HepG2 (cell line): ENCODE data around the gene CCDC157. TPM values are rescaled to one million over a fixed set of nuclear protein-coding genes. Genes with fewer than 3 reads are reported as not detected.

Experiments used
- ATAC-seq: fragments of 200-7000 bp; cut with Tn5 transposase; 3 replicates; pipeline ENCODE4 v1.9.1; 2020; ENCODE audit warnings: mild to moderate bottlenecking, moderate library complexity
- BruUV-seq: library from RNA; stranded (reverse); fragments of 400-500 nt; replicated peaks from 2 replicates; lab custom pipeline; 2021; lab: Mats Ljungman, UMichigan
- CTCF ChIA-PET: fragments of 300-600 bp; formaldehyde crosslinking; extraction: SDS; loops from one replicate; lab custom pipeline; 2021; ENCODE audit warnings: low total read pairs, inconsistent platforms, low intra/inter-chr PET ratio; lab: Yijun Ruan, JAX
- POLR2A ChIA-PET: fragments of 350-600 bp; sonication (Branson Sonifier 250); formaldehyde crosslinking; loops from one replicate; lab custom pipeline; 2020; ENCODE audit warnings: antibody characterized with exemption, inconsistent platforms; lab: Yijun Ruan, JAX
- DNase-seq: peaks from one replicate; pipeline ENCODE4 v3.0.0-alpha.2; 2015; ENCODE audit warnings: low spot score
- FAIRE-seq: peaks from 3 replicates; lab custom pipeline; 2011; peaks lifted over from hg19 to GRCh38; lab: Jason Lieb, UNC
- H2AFZ ChIP-seq: one replicate; pipeline ENCODE4 v1.6.1; 2011; ENCODE audit warnings: low read length, inconsistent platforms
- H3K27ac ChIP-seq: fragments of 300-600 bp; 3 replicates; pipeline ENCODE4 v1.8.0; 2011; ENCODE audit warnings: mixed run types, mild to moderate bottlenecking, mixed read lengths, low read length, inconsistent platforms; ENCODE audit not compliant: insufficient read depth; ENCODE audit errors: extremely low read length
- H3K27me3 ChIP-seq, 2 experiments: fragments of 200-600 bp in 1 of 2; 2 replicates in 1 of 2; 3 replicates in 1 of 2; pipeline versions ENCODE4 v1.6.0 to v1.8.0; 2011; ENCODE audit warnings: low read length in 2 of 2, mild to moderate bottlenecking in 2 of 2, moderate library complexity in 2 of 2, inconsistent platforms in 1 of 2; ENCODE audit not compliant: insufficient read depth in 2 of 2, control insufficient read depth in 1 of 2
- H3K36me3 ChIP-seq, 2 experiments: fragments of 200-600 bp in 1 of 2; replicated peaks in 1 of 2; 2 replicates in 1 of 2; 3 replicates in 1 of 2; pipeline versions ENCODE4 v1.5.1 to v1.8.0; 2011; ENCODE audit warnings: low read length in 2 of 2, inconsistent platforms in 1 of 2; ENCODE audit not compliant: insufficient read depth in 2 of 2, control insufficient read depth in 1 of 2
- H3K4me1 ChIP-seq: 2 replicates; pipeline ENCODE4 v1.5.1; 2012; ENCODE audit warnings: low read length, inconsistent platforms; ENCODE audit not compliant: insufficient read depth
- H3K4me2 ChIP-seq: 2 replicates; pipeline ENCODE4 v1.6.0; 2011; ENCODE audit warnings: low read depth, low read length, inconsistent platforms
- H3K4me3 ChIP-seq, 3 experiments: fragments of 200-600 bp in 1 of 3; sonication (generic), shearing (Covaris generic) in 1 of 3; replicated peaks in 1 of 3; 2 replicates each; pipeline ENCODE4 v1.5.1; 2011 to 2016; ENCODE audit warnings: low read length in 3 of 3, inconsistent platforms in 2 of 3, low read depth in 2 of 3, mild to moderate bottlenecking in 2 of 3, control low read depth in 1 of 3, mixed read lengths in 1 of 3; ENCODE audit not compliant: insufficient read depth in 1 of 3
- H3K79me2 ChIP-seq: one replicate; pipeline ENCODE4 v1.6.1; 2011; ENCODE audit warnings: low read length, inconsistent platforms; ENCODE audit not compliant: insufficient read depth
- H3K9ac ChIP-seq: 2 replicates; pipeline ENCODE4 v1.6.0; 2011; ENCODE audit warnings: mild to moderate bottlenecking, low read depth, low read length, inconsistent platforms; ENCODE audit not compliant: insufficient read depth
- H3K9me3 ChIP-seq: 2 replicates; pipeline ENCODE4 v1.5.1; 2012; ENCODE audit warnings: mild to moderate bottlenecking, low read length
- H4K20me1 ChIP-seq: 2 replicates; pipeline ENCODE4 v1.6.0; 2011; ENCODE audit warnings: inconsistent platforms, mild to moderate bottlenecking, low read length, moderate library complexity; ENCODE audit not compliant: insufficient read depth
- CREB1 ChIP-seq, 2 experiments: fragments of 450-650 bp in 1 of 2; IDR thresholded peaks; 2 replicates each; pipeline ENCODE4 v1.6.1; 2016 to 2017; ENCODE audit warnings: control low read depth in 1 of 2, mild to moderate bottlenecking in 1 of 2, missing compliant biosample characterization in 1 of 2, missing genetic modification characterization in 1 of 2
- EZH2 ChIP-seq: conservative IDR thresholded peaks from 2 replicates; pipeline ENCODE4 v1.6.1; 2012; ENCODE audit warnings: mild to moderate bottlenecking, low read depth, low read length, moderate library complexity
- HOMEZ ChIP-seq: IDR thresholded peaks from 2 replicates; pipeline ENCODE4 v1.6.1; 2016; ENCODE audit warnings: low read depth
- HOXA3 ChIP-seq: sonication (generic); formaldehyde crosslinking; IDR thresholded peaks from 2 replicates; pipeline ENCODE4 v1.5.0; 2020; ENCODE audit warnings: missing genetic modification reagents
- HOXD1 ChIP-seq: sonication (generic); formaldehyde crosslinking; IDR thresholded peaks from 2 replicates; pipeline ENCODE4 v1.5.0; 2020; ENCODE audit warnings: missing genetic modification reagents
- REST ChIP-seq, 2 experiments: IDR thresholded peaks; 2 replicates each; pipeline ENCODE4 v1.6.1; 2011 to 2012; ENCODE audit warnings: low read length in 2 of 2, borderline replicate concordance in 1 of 2, low read depth in 1 of 2, mild to moderate bottlenecking in 1 of 2, moderate library complexity in 1 of 2
- SETDB1 ChIP-seq: sonication (generic); formaldehyde crosslinking; IDR thresholded peaks from 2 replicates; pipeline ENCODE4 v1.5.1; 2020; ENCODE audit warnings: missing genetic modification reagents, mild to moderate bottlenecking, borderline replicate concordance
- SNAPC4 ChIP-seq: sonication (generic); formaldehyde crosslinking; IDR thresholded peaks from 2 replicates; pipeline ENCODE4 v1.4.0; 2020; ENCODE audit warnings: mild to moderate bottlenecking, missing genetic modification reagents
- WIZ ChIP-seq: sonication (generic); formaldehyde crosslinking; IDR thresholded peaks from 2 replicates; pipeline ENCODE4 v1.5.1; 2020; ENCODE audit warnings: mild to moderate bottlenecking, missing genetic modification reagents
- ZBTB42 ChIP-seq: sonication (generic); formaldehyde crosslinking; IDR thresholded peaks from 2 replicates; pipeline ENCODE4 v1.5.0; 2020; ENCODE audit warnings: mild to moderate bottlenecking, missing genetic modification reagents
- ZMYM3 ChIP-seq: sonication (generic); formaldehyde crosslinking; IDR thresholded peaks from 2 replicates; pipeline ENCODE4 v1.5.1; 2020; ENCODE audit warnings: mild to moderate bottlenecking, missing genetic modification reagents
- WGBS: methylation state at CpG from one replicate; pipeline ENCODE4 v1.1.6; 2017; ENCODE audit warnings: low lambda C conversion rate; 5-methylcytosine and 5-hydroxymethylcytosine counted together
- in situ Hi-C: cut with HindIII; loops from 2 replicates; pipeline ENCODE4 v1.10.0; 2017; ENCODE audit warnings: low pct_unique_long_range_greater_than_20kb; ENCODE audit not compliant: extremely low pct_ligation_motif_present
- intact Hi-C: fragments of 100-400 bp; cut with micrococcal nuclease; formaldehyde crosslinking; loops from one replicate; pipeline ENCODE4 v1.10.0; 2022; ENCODE audit not compliant: unreplicated experiment
- polyA plus RNA-seq, 8 experiments: library from polyadenylated mRNA; depleted of rRNA in 3 of 8; stranded (reverse) in 7 of 8; unstranded in 1 of 8; fragments of >200 nt; fragmentation: Illumina TruSeq in 4 of 8; extraction: Trizol in 4 of 8; gene quantifications; 2 replicates each; pipeline versions ENCODE4 v1.2.1 to v1.2.3, GENCODE V29; 2011 to 2016; ENCODE audit warnings: low read depth in 4 of 8, missing spikeins in 1 of 8, mixed read lengths in 1 of 8; ENCODE audit not compliant: insufficient read depth in 1 of 8
- total RNA-seq, 5 experiments: library from RNA; depleted of rRNA; stranded (reverse); fragments of >200 nt; fragmentation: Illumina TruSeq; extraction: Trizol; gene quantifications; 2 replicates each; pipeline ENCODE4 v1.2.3, GENCODE V29; 2016; ENCODE audit warnings: low read depth in 1 of 5

The CCDC157 gene
- total and polyA plus RNA-seq, 2 of the 13 experiments (the other 11 are each of a cell fraction or from before 2014, with no cell fraction given) = 1.4 to 1.6 TPM

- FAIRE-seq (no peak), ATAC-seq (no peak), DNase-seq (no peak)
- BruUV-seq = no TSS peak
- intact Hi-C loops = no loop called here
- Histone ChIP-seq H3K27ac (no peak overlapping the region), H4K20me1 (no peaks in the 10 kb centered on the region), H3K4me3 (no peak overlapping the region), H3K79me2 (no peaks in the 10 kb centered on the region), H3K4me2 (no peak overlapping the region), H3K36me3 (no peaks in the 10 kb centered on the region), H3K27me3 (no peaks in the 10 kb centered on the region), H2AFZ (no peak overlapping the region), H3K4me1 (peaks cover 14% of the 10 kb centered on the region), H3K9ac (no peak overlapping the region), H3K9me3 (no peaks in the 10 kb centered on the region)
- 96% methylated on average over 7 of the region's 7 CpGs for WGBS
- CTCF ChIA-PET = no interaction called here
- POLR2A ChIA-PET = interaction anchor here (0.6 to 1.1 kb wide), 2 partner anchors 47 to 98 kb away, joined by 3 read pairs; partner anchors contain the start of genes CCDC157 and SF3A1
- in situ Hi-C loops = no loop called here
- no peak for TF ChIP-seq HOMEZ (CRISPR knock-in tag)
- TF ChIP-seq REST (IDR thresholded peaks at IDR 0.05; ENCODE audit: borderline replicate concordance in 1 of 2, low read depth in 1 of 2, low read length in 2 of 2) = no peak
- TF ChIP-seq WIZ = no peak
- TF ChIP-seq ZBTB42 = no peak
- TF ChIP-seq HOXA3 (CRISPR knock-in tag) = no peak
- no peak for TF ChIP-seq EZH2
- TF ChIP-seq ZMYM3 (CRISPR knock-in tag) = no peak
- TF ChIP-seq CREB1 (IDR thresholded peaks at IDR 0.05) = no peak
- no peak for TF ChIP-seq CREB1 (CRISPR knock-in tag; IDR thresholded peaks at IDR 0.05)
- no peak for TF ChIP-seq SNAPC4
- TF ChIP-seq SETDB1 = no peak
- TF ChIP-seq HOXD1 (CRISPR knock-in tag) = no peak
Observed at GRCh38 chr22:30309951-30310741, 46.7 kb upstream of the CCDC157 start.
